ENCODE data around the gene SETD1B. TPM values are rescaled to one million over a fixed set of nuclear protein-coding genes. Genes with fewer than 3 reads are reported as not detected.
A peak's percentile ranks its signal among the peaks of the same experiment; 100 is the strongest.
"Not testable (repeated sequence)": the region's sequence is repeated elsewhere in the genome, so short reads cannot be mapped to it uniquely, and the experiment has no call there.

Gene SETD1B
- total and polyA plus RNA-seq, 4 experiments from 2014 or later, result 0.13 to 69.3 (median 35.2) TPM

DNA sequence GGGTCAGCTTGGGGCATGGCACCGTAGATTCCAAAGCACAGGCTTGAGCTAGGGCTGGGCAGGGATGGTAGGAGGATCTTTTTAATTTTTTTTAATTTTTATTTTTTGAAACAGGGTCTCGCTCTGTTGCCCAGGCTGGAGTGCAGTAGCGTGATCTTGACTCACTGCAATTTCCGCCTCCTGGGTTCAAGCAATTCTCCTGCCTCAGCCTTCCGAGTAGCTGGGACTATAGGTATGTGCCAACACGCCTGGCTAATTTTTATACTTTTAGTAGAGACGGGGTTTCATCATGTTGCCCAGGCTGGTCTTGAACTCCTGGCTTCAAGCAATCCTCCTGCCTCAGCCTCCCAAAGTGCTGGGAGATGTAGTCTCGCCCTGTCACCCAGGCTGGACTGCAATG, 13.0 kb upstream of the SETD1B start:
- Mint-ChIP-seq H3K27ac (peak overlapping the region; percentile 98 to 100 (median 99)), H3K4me1 (peaks cover 48 to 88% (median 64%) of the 10 kb centered on the region in 4 donors), H3K4me3 (peak overlapping the region; percentile 87 to 99 (median 95)), H3K36me3 (peaks cover 11 to 55% of the 10 kb centered on the region in 2 donors)
- H3K9me3 ChIP-seq (ENCODE audit: control insufficient read depth in 1 of 2, low read length in 2 of 2); H3K27me3 ChIP-seq (ENCODE audit: insufficient read depth, low read length); DNase-seq; H3K36me3 ChIP-seq (ENCODE audit: insufficient read depth, low read length); H3K9me3 Mint-ChIP-seq; H3K27me3 Mint-ChIP-seq: not testable (repeated sequence)
- POLR2A ChIA-PET (ENCODE audit: partially characterized antibody), result interaction anchor here (0.6 to 44.6 kb wide), 7 partner anchors 0 to 163 kb away, joined by 3 to 2727 read pairs (median 5); partner anchors contain the start of genes PSMD9, RHOF and SETD1B
- peak overlapping the region; percentile 97 for H3K27ac ChIP-seq (ENCODE audit: low read depth, low read length)
- peak overlapping the region; percentile 62 to 66 for H3K4me3 ChIP-seq (ENCODE audit: low read length in 2 of 2)
- intact Hi-C loops (cut with micrococcal nuclease), result loop anchor here (1.0 to 5.0 kb wide), 4 partner anchors 78 to 213 kb away; partner anchors contain the start of genes ORAI1 and TMEM120B
- H3K4me1 ChIP-seq (ENCODE audit: insufficient read depth, low read length), result peaks cover 77% of the 10 kb centered on the region
- CTCF ChIA-PET (ENCODE audit: partially characterized antibody), result interaction anchor here (0.6 to 15.1 kb wide), 7 partner anchors 11 to 122 kb away, joined by 3 to 918 read pairs (median 4); partner anchors contain the start of genes PSMD9 and SETD1B

DNA sequence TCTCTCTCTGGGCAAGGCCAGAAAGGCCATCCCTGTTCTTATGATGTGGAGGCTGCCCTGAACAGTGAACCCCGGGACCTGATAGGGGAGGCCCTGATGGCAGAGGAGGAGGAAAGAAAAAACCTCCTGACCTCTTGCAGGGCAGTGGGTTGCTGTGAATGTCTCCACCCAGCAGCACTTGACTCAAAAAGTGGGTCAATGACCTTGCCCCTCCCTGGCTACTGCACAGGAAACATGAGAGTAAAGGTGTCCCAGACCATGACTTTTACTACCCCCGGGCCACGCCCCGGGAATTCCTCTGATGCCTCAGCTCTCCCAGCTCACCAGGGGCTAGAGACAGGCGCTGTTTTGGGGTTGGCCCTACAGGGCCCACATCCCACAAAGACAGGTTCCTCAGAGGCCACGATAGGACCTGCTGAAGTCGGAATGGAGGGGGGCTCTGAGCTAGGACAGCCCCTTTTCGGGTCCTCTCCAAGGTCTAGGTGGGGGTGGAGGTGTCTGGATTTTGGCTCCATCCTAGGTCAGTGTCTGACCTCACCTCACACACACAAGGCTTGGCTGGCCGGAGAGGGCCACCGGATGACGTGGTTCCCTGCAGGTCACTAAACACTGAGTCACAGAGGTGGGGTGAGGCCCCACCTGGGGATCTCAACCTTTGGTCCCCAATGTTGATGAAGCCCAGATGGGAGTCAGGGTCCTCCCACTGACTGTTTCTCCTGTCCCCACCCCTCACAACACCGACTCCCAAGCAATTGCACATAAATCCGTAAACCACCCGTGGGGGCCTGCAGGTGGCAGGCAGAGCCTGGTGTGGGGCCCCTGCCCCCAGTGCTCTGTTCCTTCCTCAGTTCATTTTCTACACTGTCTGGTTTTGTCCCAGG, 11.9 kb upstream of the SETD1B start:
- Mint-ChIP-seq H3K4me1 (peaks cover 41 to 77% (median 54%) of the 10 kb centered on the region in 4 donors), H3K36me3 (peaks cover 5 to 47% of the 10 kb centered on the region in 2 donors)
- CTCF ChIA-PET (ENCODE audit: partially characterized antibody), result interaction anchor here (0.9 to 15.1 kb wide), 9 partner anchors 12 to 165 kb away, joined by 3 to 918 read pairs (median 5); partner anchors contain the start of genes PSMD9, SETD1B and TMEM120B

DNA sequence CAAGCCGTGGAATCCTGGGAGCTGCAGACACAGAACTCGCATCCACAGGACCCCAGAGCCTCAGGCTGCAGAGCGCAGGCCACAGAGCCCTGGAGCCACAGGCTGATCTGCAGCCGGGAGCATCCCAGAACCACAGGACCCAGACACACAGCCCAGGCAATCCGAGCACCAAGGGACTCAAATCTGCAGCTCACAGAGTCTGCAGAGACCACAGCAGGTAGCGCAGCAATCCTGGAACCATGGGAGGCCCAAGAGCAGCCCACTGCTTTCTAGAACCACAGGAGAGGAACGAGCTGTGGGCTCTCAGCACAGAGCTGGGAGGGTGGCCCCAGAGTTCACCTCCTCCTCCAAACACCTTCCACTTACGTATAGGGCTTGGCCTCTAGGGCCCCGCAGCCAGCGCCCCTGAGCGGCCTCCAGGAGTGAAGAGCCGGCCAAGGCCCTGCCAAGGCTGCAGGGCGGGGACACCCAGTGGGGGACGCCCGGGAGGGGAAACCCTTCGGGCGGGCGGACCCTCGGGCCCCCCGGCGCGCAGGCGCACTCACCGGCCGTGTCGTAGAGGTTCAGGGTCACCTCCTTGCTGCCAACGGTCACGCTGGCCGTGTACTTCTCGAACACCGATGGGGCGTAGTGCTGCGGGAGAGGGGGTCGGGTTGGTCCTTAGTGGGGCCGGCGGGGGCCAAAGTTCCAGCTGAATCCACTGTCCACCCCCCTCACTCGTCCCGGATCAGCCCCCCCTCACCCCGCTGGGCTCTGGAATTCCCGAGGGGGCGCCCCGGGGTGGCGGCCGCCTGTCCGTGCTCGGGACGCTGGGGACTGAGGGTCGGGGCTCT, 11.0 kb upstream of the SETD1B start:
- Histone ChIP-seq H3K36me3 (ENCODE audit: insufficient read depth, low read length) (peaks cover 12% of the 10 kb centered on the region), H3K4me3 (ENCODE audit: low read length in 2 of 2) (peak overlapping the region; percentile 67 to 99), H3K27me3 (ENCODE audit: insufficient read depth, low read length) (no peaks in the 10 kb centered on the region), H3K4me1 (ENCODE audit: insufficient read depth, low read length) (peaks cover 64% of the 10 kb centered on the region), H3K27ac (ENCODE audit: low read depth, low read length) (peak overlapping the region; percentile 97), H3K9me3 (ENCODE audit: control insufficient read depth in 1 of 2, low read length in 2 of 2) (no peaks in the 10 kb centered on the region)
- H3K4me1 Mint-ChIP-seq, result peaks cover 33 to 73% (median 52%) of the 10 kb centered on the region in 4 donors
- H3K27ac Mint-ChIP-seq, result peak overlapping the region; percentile 98 to 100 (median 99)
- CTCF ChIA-PET (ENCODE audit: partially characterized antibody), result interaction anchor here (0.9 to 15.1 kb wide), 14 partner anchors 13 to 392 kb away, joined by 3 to 918 read pairs (median 22); partner anchors contain the start of genes PSMD9, SETD1B and TMEM120B
- peak; percentile 57 to 79 (median 64) for DNase-seq
- peak overlapping the region; percentile 87 to 99 (median 95) for H3K4me3 Mint-ChIP-seq
- intact Hi-C loops (cut with micrococcal nuclease), result loop anchor here (1.0 to 5.0 kb wide), 4 partner anchors 9 to 216 kb away; partner anchors contain the start of genes ORAI1 and TMEM120B
- no peaks in the 10 kb centered on the region for H3K9me3 Mint-ChIP-seq
- POLR2A ChIA-PET (ENCODE audit: partially characterized antibody), result interaction anchor here (1.0 to 44.6 kb wide), 16 partner anchors 2 to 214 kb away, joined by 3 to 2727 read pairs (median 9); partner anchors contain the start of genes PSMD9, RHOF, SETD1B and TMEM120B
- H3K36me3 Mint-ChIP-seq, result peaks cover 6 to 45% of the 10 kb centered on the region in 2 donors
- H3K27me3 Mint-ChIP-seq, result no peaks in the 10 kb centered on the region

More for the DNA sequence above, 11.9 kb upstream of the SETD1B start:
- peak overlapping the region; percentile 97 for H3K27ac ChIP-seq (ENCODE audit: low read depth, low read length)
- Mint-ChIP-seq H3K27ac (peak overlapping the region; percentile 98 to 100 (median 99)), H3K4me3 (peak overlapping the region; percentile 87 to 99 (median 95)), H3K27me3 (no peaks in the 10 kb centered on the region), H3K9me3 (no peaks in the 10 kb centered on the region)
- POLR2A ChIA-PET (ENCODE audit: partially characterized antibody), result interaction anchor here (0.6 to 44.6 kb wide), 11 partner anchors 1 to 213 kb away, joined by 3 to 2727 read pairs (median 9); partner anchors contain the start of genes PSMD9, RHOF, SETD1B and TMEM120B
- H3K9me3 ChIP-seq (ENCODE audit: control insufficient read depth in 1 of 2, low read length in 2 of 2), result no peaks in the 10 kb centered on the region
- DNase-seq, result peak in 1 of 5 donors; percentile 81
- intact Hi-C loops (cut with micrococcal nuclease), result loop anchor here (1.0 to 5.0 kb wide), 4 partner anchors 8 to 215 kb away; partner anchors contain the start of genes ORAI1 and TMEM120B
- peaks cover 7% of the 10 kb centered on the region for H3K36me3 ChIP-seq (ENCODE audit: insufficient read depth, low read length)
- H3K27me3 ChIP-seq (ENCODE audit: insufficient read depth, low read length), result no peaks in the 10 kb centered on the region
- peak overlapping the region; percentile 67 to 99 for H3K4me3 ChIP-seq (ENCODE audit: low read length in 2 of 2)
- peaks cover 65% of the 10 kb centered on the region for H3K4me1 ChIP-seq (ENCODE audit: insufficient read depth, low read length)

DNA sequence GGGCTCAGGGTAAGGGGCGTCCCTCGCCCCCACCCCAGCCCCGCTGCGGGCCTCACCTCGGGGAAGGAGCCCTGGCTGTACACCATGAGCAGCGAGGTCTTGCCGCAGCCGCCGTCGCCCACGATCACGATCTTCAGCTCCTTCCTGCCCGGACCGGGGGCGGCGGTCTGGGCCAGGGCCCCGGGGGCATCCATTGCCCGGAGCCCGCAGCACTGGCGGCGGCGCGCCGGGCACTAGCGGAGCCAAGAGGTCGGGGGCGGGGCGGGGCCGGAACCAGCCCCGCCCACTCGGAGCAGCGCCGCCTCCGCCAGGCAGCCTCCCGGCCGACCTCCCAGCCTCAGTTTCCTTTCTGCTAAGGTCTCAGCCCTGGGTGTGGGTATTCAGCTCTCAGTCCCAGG, 10.4 kb upstream of the SETD1B start, which contains the start of gene RHOF:
TSS of gene RHOF (minus strand) at position 249 of the 398 bp plus-strand sequence. CDS start at position 194, 55 bp downstream.
- peak within 1 kb of the TSS; percentile 98 to 100 (median 99) for H3K27ac Mint-ChIP-seq
- H3K36me3 Mint-ChIP-seq, result peaks cover 8 to 46% of the 10 kb centered on the region in 2 donors
- H3K9me3 Mint-ChIP-seq, result no peaks in the 10 kb centered on the region
- ChIA-PET CTCF (ENCODE audit: partially characterized antibody) (interaction anchor here (0.9 to 15.1 kb wide), 21 partner anchors 14 to 397 kb away, joined by 3 to 918 read pairs (median 9); partner anchors contain the start of genes CFAP251, PSMD9, SETD1B and TMEM120B), POLR2A (ENCODE audit: partially characterized antibody) (interaction anchor here (0.9 to 44.6 kb wide), 20 partner anchors 3 to 280 kb away, joined by 3 to 2727 read pairs (median 9); partner anchors contain the start of genes CFAP251, PSMD9, RHOF and SETD1B)
- no peaks in the 10 kb centered on the region for H3K27me3 Mint-ChIP-seq
- peaks cover 64% of the 10 kb centered on the region for H3K4me1 ChIP-seq (ENCODE audit: insufficient read depth, low read length)
- H3K4me1 Mint-ChIP-seq, result peaks cover 31 to 72% (median 53%) of the 10 kb centered on the region in 4 donors
- no peak for DNase-seq
- H3K27me3 ChIP-seq (ENCODE audit: insufficient read depth, low read length), result no peaks in the 10 kb centered on the region
- intact Hi-C loops (cut with micrococcal nuclease), result loop anchor here (5.0 kb wide), 3 partner anchors 81 to 216 kb away; partner anchors contain the start of genes ORAI1 and TMEM120B
- H3K4me3 Mint-ChIP-seq, result peak within 1 kb of the TSS; percentile 87 to 99 (median 95)
- peak within 1 kb of the TSS; percentile 67 to 99 for H3K4me3 ChIP-seq (ENCODE audit: low read length in 2 of 2)
- H3K36me3 ChIP-seq (ENCODE audit: insufficient read depth, low read length), result peaks cover 18% of the 10 kb centered on the region
- H3K27ac ChIP-seq (ENCODE audit: low read depth, low read length), result peak within 1 kb of the TSS; percentile 97
- no peaks in the 10 kb centered on the region for H3K9me3 ChIP-seq (ENCODE audit: control insufficient read depth in 1 of 2, low read length in 2 of 2)

DNA sequence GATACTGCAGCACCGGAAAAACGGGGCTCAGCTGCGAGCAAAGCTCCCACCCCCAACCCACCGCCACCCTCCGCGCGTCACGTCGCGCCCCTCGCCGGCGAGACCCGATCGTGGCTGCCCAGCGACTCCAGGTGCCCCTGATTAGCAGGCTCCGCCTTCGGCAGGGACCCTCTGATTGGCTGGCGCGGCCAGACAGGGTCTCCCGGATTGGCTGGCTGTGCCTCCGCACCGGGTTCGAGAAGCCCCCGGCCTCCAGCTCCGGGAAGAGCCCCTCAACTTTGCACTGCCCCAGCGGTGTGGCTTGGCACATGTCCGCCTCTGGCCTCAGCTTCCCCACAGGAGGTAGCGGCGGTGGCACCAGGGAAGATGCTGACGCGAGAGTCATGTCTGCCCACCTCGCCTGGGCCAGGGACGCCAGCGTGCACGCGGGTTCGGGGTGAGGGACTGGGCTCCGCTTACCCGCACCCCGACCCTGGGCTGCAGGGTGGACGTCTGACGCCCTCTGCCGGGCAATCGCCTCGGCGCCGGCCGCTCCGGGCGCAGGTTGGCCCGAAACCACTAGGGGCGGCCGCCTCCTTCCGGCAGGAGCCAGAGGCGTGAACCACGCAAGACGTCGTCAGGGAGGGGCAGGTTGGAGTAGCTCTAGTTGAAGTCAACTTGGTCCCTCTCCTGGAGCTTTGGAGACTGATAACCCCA, 9.8 kb upstream of the SETD1B start:
- peaks cover 64% of the 10 kb centered on the region for H3K4me1 ChIP-seq (ENCODE audit: insufficient read depth, low read length)
- peaks cover 11 to 49% of the 10 kb centered on the region in 2 donors for H3K36me3 Mint-ChIP-seq
- H3K4me3 Mint-ChIP-seq, result peak overlapping the region; percentile 78 to 94 (median 87)
- H3K4me3 ChIP-seq (ENCODE audit: low read length in 2 of 2), result peak overlapping the region; percentile 67 to 99
- POLR2A ChIA-PET (ENCODE audit: partially characterized antibody), result interaction anchor here (0.6 to 44.6 kb wide), 28 partner anchors 3 to 394 kb away, joined by 3 to 2727 read pairs (median 6); partner anchors contain the start of genes CFAP251, PSMD9, RHOF and RNF34
- CTCF ChIA-PET (ENCODE audit: partially characterized antibody), result interaction anchor here (0.5 to 15.1 kb wide), 44 partner anchors 14 to 709 kb away, joined by 3 to 918 read pairs (median 4); partner anchors contain the start of genes CFAP251, PSMD9, SETD1B and TMEM120B
- peak overlapping the region; percentile 97 to 99 (median 97) for H3K27ac Mint-ChIP-seq
- no peaks in the 10 kb centered on the region for H3K27me3 Mint-ChIP-seq
- H3K9me3 Mint-ChIP-seq, result no peaks in the 10 kb centered on the region
- DNase-seq, result peak; percentile 94 to 98 (median 95)
- H3K27me3 ChIP-seq (ENCODE audit: insufficient read depth, low read length), result no peaks in the 10 kb centered on the region
- peaks cover 32 to 72% (median 54%) of the 10 kb centered on the region in 4 donors for H3K4me1 Mint-ChIP-seq
- peaks cover 21% of the 10 kb centered on the region for H3K36me3 ChIP-seq (ENCODE audit: insufficient read depth, low read length)
- H3K27ac ChIP-seq (ENCODE audit: low read depth, low read length), result peak overlapping the region; percentile 97
- H3K9me3 ChIP-seq (ENCODE audit: control insufficient read depth in 1 of 2, low read length in 2 of 2), result no peaks in the 10 kb centered on the region
- intact Hi-C loops (cut with micrococcal nuclease), result loop anchor here (1.0 to 5.0 kb wide), 10 partner anchors 8 to 217 kb away; partner anchors contain the start of genes ORAI1, PSMD9 and TMEM120B
